H9 (cell line): ENCODE measurements around the gene VWA5B1. TPM values are rescaled to one million over a fixed set of nuclear protein-coding genes. Genes with fewer than 3 reads are reported as not detected.
A peak's percentile ranks its signal among the peaks of the same experiment; 100 is the strongest.

ENCODE experiments used
- DNase-seq: peaks from one replicate; pipeline ENCODE4 v3.0.0-alpha.2; 2017
- H2AFZ ChIP-seq: one replicate; pipeline ENCODE4 v1.6.1; 2013; ENCODE audit warnings: mild to moderate bottlenecking, low read length, control low read depth, moderate library complexity
- H2AK5ac ChIP-seq: 2 replicates; pipeline ENCODE4 v1.6.1; 2013; ENCODE audit warnings: low read length, control low read depth, mixed read lengths; ENCODE audit not compliant: insufficient read length
- H2BK120ac ChIP-seq: one replicate; pipeline ENCODE4 v1.6.1; 2013; ENCODE audit warnings: low read depth, mild to moderate bottlenecking, low read length, control low read depth, inconsistent platforms; ENCODE audit not compliant: poor library complexity, severe bottlenecking
- H2BK12ac ChIP-seq: 2 replicates; pipeline ENCODE4 v1.6.1; 2013; ENCODE audit warnings: low read length, control low read depth, mixed read lengths, low read depth; ENCODE audit not compliant: insufficient read length
- H2BK15ac ChIP-seq: 2 replicates; pipeline ENCODE4 v1.6.1; 2013; ENCODE audit warnings: low read depth, low read length, control low read depth
- H2BK20ac ChIP-seq: one replicate; pipeline ENCODE4 v1.6.1; 2013; ENCODE audit warnings: low read depth, mild to moderate bottlenecking, low read length, control low read depth, inconsistent platforms; ENCODE audit not compliant: poor library complexity, severe bottlenecking
- H2BK5ac ChIP-seq: 2 replicates; pipeline ENCODE4 v1.6.1; 2013; ENCODE audit warnings: low read length, control low read depth, mixed read lengths; ENCODE audit not compliant: insufficient read length
- H3K14ac ChIP-seq: 2 replicates; pipeline ENCODE4 v1.6.1; 2013; ENCODE audit warnings: low read length, control low read depth; ENCODE audit not compliant: insufficient read depth
- H3K18ac ChIP-seq: 2 replicates; pipeline ENCODE4 v1.6.1; 2013; ENCODE audit warnings: low read depth, mild to moderate bottlenecking, mixed read lengths, low read length, control low read depth; ENCODE audit not compliant: insufficient read length
- H3K23ac ChIP-seq: 2 replicates; pipeline ENCODE4 v1.6.1; 2013; ENCODE audit warnings: low read length, control low read depth, mixed read lengths, low read depth; ENCODE audit not compliant: insufficient read length
- H3K23me2 ChIP-seq: 2 replicates; pipeline ENCODE4 v1.6.1; 2013; ENCODE audit warnings: low read depth, mild to moderate bottlenecking, mixed read lengths, low read length, control low read depth; ENCODE audit not compliant: insufficient read length, poor library complexity, severe bottlenecking
- H3K27ac ChIP-seq: 2 replicates; pipeline ENCODE4 v1.5.1; 2013; ENCODE audit warnings: low read length, control low read depth, mixed read lengths, low read depth; ENCODE audit not compliant: insufficient read length
- H3K27me3 ChIP-seq: 2 replicates; pipeline ENCODE4 v1.6.1; 2013; ENCODE audit warnings: low read length, control low read depth, inconsistent platforms; ENCODE audit not compliant: insufficient read depth
- H3K4ac ChIP-seq: 2 replicates; pipeline ENCODE4 v1.6.1; 2013; ENCODE audit warnings: low read depth, mild to moderate bottlenecking, control low read depth, inconsistent platforms, low read length, moderate library complexity
- H3K4me1 ChIP-seq: 2 replicates; pipeline ENCODE4 v1.6.1; 2013; ENCODE audit warnings: low read length, control low read depth, inconsistent platforms; ENCODE audit not compliant: insufficient read depth
- H3K4me2 ChIP-seq: 2 replicates; pipeline ENCODE4 v1.6.1; 2013; ENCODE audit warnings: low read length, control low read depth, mixed read lengths; ENCODE audit not compliant: insufficient read length, insufficient read depth
- H3K56ac ChIP-seq: 2 replicates; pipeline ENCODE4 v1.6.1; 2013; ENCODE audit warnings: low read depth, mild to moderate bottlenecking, mixed read lengths, low read length, control low read depth; ENCODE audit not compliant: insufficient read length
- H3K79me1 ChIP-seq: 2 replicates; pipeline ENCODE4 v1.6.1; 2013; ENCODE audit warnings: low read depth, mild to moderate bottlenecking, moderate library complexity, low read length, control low read depth, inconsistent platforms; ENCODE audit not compliant: insufficient read depth, poor library complexity, severe bottlenecking
- H3K79me2 ChIP-seq: 2 replicates; pipeline ENCODE4 v1.6.1; 2013; ENCODE audit warnings: low read length, control low read depth, inconsistent platforms; ENCODE audit not compliant: insufficient read depth
- H3K9ac ChIP-seq: 2 replicates; pipeline ENCODE4 v1.6.1; 2013; ENCODE audit warnings: low read length, control low read depth, mixed read lengths; ENCODE audit not compliant: insufficient read length; ENCODE audit errors: extremely low read depth
- H3K9me3 ChIP-seq: one replicate; pipeline ENCODE4 v1.6.1; 2013; ENCODE audit warnings: low read depth, low read length, inconsistent platforms; ENCODE audit not compliant: control insufficient read depth
- H3T11ph ChIP-seq: one replicate; pipeline ENCODE4 v1.6.1; 2013; ENCODE audit warnings: mild to moderate bottlenecking, low read length, control low read depth, inconsistent platforms
- H4K20me1 ChIP-seq: one replicate; pipeline ENCODE4 v1.6.1; 2013; ENCODE audit not compliant: control insufficient read depth, insufficient read length, insufficient read depth
- H4K5ac ChIP-seq: 2 replicates; pipeline ENCODE4 v1.6.1; 2013; ENCODE audit warnings: low read depth, mild to moderate bottlenecking, mixed read lengths, low read length, control low read depth; ENCODE audit not compliant: insufficient read length
- H4K8ac ChIP-seq: replicated peaks from 2 replicates; pipeline ENCODE4 v1.6.1; 2013; ENCODE audit warnings: low read length, control low read depth, mixed read lengths, low read depth; ENCODE audit not compliant: insufficient read length
- H4K91ac ChIP-seq: 2 replicates; pipeline ENCODE4 v1.6.1; 2013; ENCODE audit warnings: low read depth, mild to moderate bottlenecking, moderate library complexity, mixed read lengths, low read length, control low read depth; ENCODE audit not compliant: insufficient read length
- H3K27ac Mint-ChIP-seq, 3 experiments: 2 replicates in 2 of 3; 3 replicates in 1 of 3; pipeline ENCODE4 v1.8.0; 2020 to 2021; ENCODE audit warnings: mixed read lengths in 3 of 3, mild to moderate bottlenecking in 1 of 3, moderate library complexity in 1 of 3
- H3K27me3 Mint-ChIP-seq: 2 replicates; pipeline ENCODE4 v1.8.0; 2021; ENCODE audit warnings: low read depth, mild to moderate bottlenecking, moderate library complexity, mixed read lengths
- H3K36me3 Mint-ChIP-seq, 3 experiments: 2 replicates in 2 of 3; 3 replicates in 1 of 3; pipeline ENCODE4 v1.8.0; 2020 to 2021; ENCODE audit warnings: low read depth in 3 of 3, mixed read lengths in 3 of 3; ENCODE audit not compliant: insufficient read depth in 1 of 3
- H3K4me1 Mint-ChIP-seq, 2 experiments: 2 replicates each; pipeline ENCODE4 v1.8.0; 2020; ENCODE audit warnings: mixed read lengths in 2 of 2
- H3K4me3 Mint-ChIP-seq, 2 experiments: 2 replicates in 1 of 2; 3 replicates in 1 of 2; pipeline ENCODE4 v1.8.0; 2020 to 2021; ENCODE audit warnings: mild to moderate bottlenecking in 2 of 2, mixed read lengths in 2 of 2, moderate library complexity in 1 of 2
- H3K9me3 Mint-ChIP-seq, 2 experiments: 2 replicates in 1 of 2; 3 replicates in 1 of 2; pipeline ENCODE4 v1.8.0; 2020; ENCODE audit warnings: mild to moderate bottlenecking in 2 of 2, mixed read lengths in 2 of 2, moderate library complexity in 1 of 2
- WGBS: extraction: QIAGEN DNeasy Blood & Tissue Kit; methylation state at CpG from one replicate; pipeline ENCODE4 v1.1.7; 2013; ENCODE audit warnings: missing lambda C conversion rate, low lambda C conversion rate, mixed read lengths; ENCODE audit not compliant: insufficient read length; ENCODE audit errors: extremely low coverage; 5-methylcytosine and 5-hydroxymethylcytosine counted together
- total RNA-seq: library from RNA; stranded (reverse); gene quantifications from 2 replicates; pipeline ENCODE4 v1.2.1, GENCODE V29; 2021
- TF ChIP-seq, protein P1 (sequence below): fragments of 200-600 bp; sonication (generic); conservative IDR thresholded peaks from 3 replicates; pipeline ENCODE4 v1.8.0; 2021; ENCODE audit warnings: antibody characterized with exemption, mild to moderate bottlenecking

Gene VWA5B1
- total RNA-seq, 1 experiment from 2014 or later, result not detected

DNA sequence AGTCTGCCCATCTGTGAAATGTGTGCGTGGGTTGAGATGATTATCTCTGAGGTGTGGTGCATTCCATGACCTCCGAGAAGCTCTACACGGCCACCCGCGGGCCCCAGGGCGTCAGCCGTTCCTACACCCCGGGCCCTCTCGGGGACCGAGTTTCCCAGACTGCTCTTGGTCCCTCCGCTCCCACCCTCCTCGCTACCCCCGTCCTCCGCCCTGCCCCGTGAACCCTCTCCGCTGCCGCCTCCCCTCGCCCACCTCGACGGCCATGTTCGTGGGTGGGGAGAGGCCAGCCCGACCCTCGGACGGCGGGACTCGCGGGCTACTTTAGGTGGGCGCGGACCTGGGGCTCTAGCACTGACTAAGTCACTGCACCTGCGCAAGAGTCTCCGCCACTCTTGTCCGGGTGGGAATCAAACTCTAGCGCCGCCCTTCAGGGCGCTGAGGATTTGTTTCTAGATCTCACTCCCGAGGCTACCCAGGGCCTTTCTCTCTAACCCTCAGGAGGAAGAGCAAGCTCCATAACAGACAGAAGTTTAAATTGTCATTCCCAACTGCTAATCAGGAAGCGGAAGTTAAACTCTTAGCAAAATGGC, 47.7 kb upstream of the VWA5B1 start:
- H3K27ac ChIP-seq, result no peak overlapping the region
- no peaks in the 10 kb centered on the region for H3K23me2 ChIP-seq
- TF ChIP-seq, protein P1, sequence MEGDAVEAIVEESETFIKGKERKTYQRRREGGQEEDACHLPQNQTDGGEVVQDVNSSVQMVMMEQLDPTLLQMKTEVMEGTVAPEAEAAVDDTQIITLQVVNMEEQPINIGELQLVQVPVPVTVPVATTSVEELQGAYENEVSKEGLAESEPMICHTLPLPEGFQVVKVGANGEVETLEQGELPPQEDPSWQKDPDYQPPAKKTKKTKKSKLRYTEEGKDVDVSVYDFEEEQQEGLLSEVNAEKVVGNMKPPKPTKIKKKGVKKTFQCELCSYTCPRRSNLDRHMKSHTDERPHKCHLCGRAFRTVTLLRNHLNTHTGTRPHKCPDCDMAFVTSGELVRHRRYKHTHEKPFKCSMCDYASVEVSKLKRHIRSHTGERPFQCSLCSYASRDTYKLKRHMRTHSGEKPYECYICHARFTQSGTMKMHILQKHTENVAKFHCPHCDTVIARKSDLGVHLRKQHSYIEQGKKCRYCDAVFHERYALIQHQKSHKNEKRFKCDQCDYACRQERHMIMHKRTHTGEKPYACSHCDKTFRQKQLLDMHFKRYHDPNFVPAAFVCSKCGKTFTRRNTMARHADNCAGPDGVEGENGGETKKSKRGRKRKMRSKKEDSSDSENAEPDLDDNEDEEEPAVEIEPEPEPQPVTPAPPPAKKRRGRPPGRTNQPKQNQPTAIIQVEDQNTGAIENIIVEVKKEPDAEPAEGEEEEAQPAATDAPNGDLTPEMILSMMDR, result peak; percentile 32
- no peak overlapping the region for H4K5ac ChIP-seq
- Mint-ChIP-seq H3K27me3 (peaks cover 53% of the 10 kb centered on the region), H3K27ac (no peak overlapping the region), H3K36me3 (no peaks in the 10 kb centered on the region), H3K9me3 (no peaks in the 10 kb centered on the region), H3K4me3 (no peak overlapping the region), H3K4me1 (peaks cover 8% of the 10 kb centered on the region in 2 experiments)
- H3K4ac ChIP-seq, result no peak overlapping the region
- no peaks in the 10 kb centered on the region for H3K79me2 ChIP-seq
- no CpG with 5 or more reads among the region's 37 CpGs for WGBS
- no peak overlapping the region for H2AFZ ChIP-seq
- H2BK15ac ChIP-seq, result no peak overlapping the region
- H3K4me1 ChIP-seq, result no peaks in the 10 kb centered on the region; the same call in 1 of the 2 replicates
- no peaks in the 10 kb centered on the region for H3K9me3 ChIP-seq
- no peak overlapping the region for H2BK5ac ChIP-seq
- no peak overlapping the region for H4K8ac ChIP-seq
- no peak overlapping the region for H3K14ac ChIP-seq
- no peaks in the 10 kb centered on the region for H3K27me3 ChIP-seq
- no peak overlapping the region for H2BK20ac ChIP-seq
- H4K91ac ChIP-seq, result no peak overlapping the region
- no peak overlapping the region for H3T11ph ChIP-seq
- H4K20me1 ChIP-seq, result no peaks in the 10 kb centered on the region
- no peak overlapping the region for H3K23ac ChIP-seq
- DNase-seq, result no peak
- no peak overlapping the region for H2AK5ac ChIP-seq
- H3K18ac ChIP-seq, result no peak overlapping the region
- no peak overlapping the region for H2BK12ac ChIP-seq
- H2BK120ac ChIP-seq, result no peak overlapping the region
- no peak overlapping the region for H3K9ac ChIP-seq
- H3K79me1 ChIP-seq, result no peaks in the 10 kb centered on the region
- no peak overlapping the region for H3K56ac ChIP-seq
- H3K4me2 ChIP-seq, result no peak overlapping the region
